Stimulated activated CD4-positive, alpha-beta T cell treated with anti-CD3 and anti-CD28 coated beads, Interleukin-15, amount 100 ng/mL, for 1 hour (primary cell): Measurements from ENCODE around the gene SNX13.
A peak's percentile ranks its signal among the peaks of the same experiment; 100 is the strongest.

Source experiments
- DNase-seq, 2 donors: peaks; one replicate each; pipeline ENCODE4 v3.0.0-alpha.2; 2020; ENCODE audit warnings: low read depth in 1 of 2, low spot score in 1 of 2

Gene SNX13

GRCh38 chr7:17782216-17782549 is 158.1 kb downstream of the SNX13 start:
- DNase-seq = no peak

GRCh38 chr7:17781491-17782215 is 158.6 kb downstream of the SNX13 start:
- DNase-seq = no peak

- DNase-seq = no peak
Measured at GRCh38 chr7:17779381-17779780, 160.9 kb downstream of the SNX13 start.

GRCh38 chr7:17774716-17775288 is 165.5 kb downstream of the SNX13 start:
- no peak for DNase-seq

GRCh38 chr7:17774248-17774647 is 166.0 kb downstream of the SNX13 start:
- DNase-seq = no peak

- DNase-seq = no peak
Measured at GRCh38 chr7:17773289-17773626, 167.0 kb downstream of the SNX13 start.

- no peak for DNase-seq
Measured at GRCh38 chr7:17772581-17773288, 167.6 kb downstream of the SNX13 start.

- no peak for DNase-seq
Measured at GRCh38 chr7:17771901-17772408, 168.3 kb downstream of the SNX13 start.

GRCh38 chr7:17770710-17771375 is 169.5 kb downstream of the SNX13 start:
- no peak for DNase-seq

GRCh38 chr7:17769918-17770317 is 170.4 kb downstream of the SNX13 start:
- peak in 1 of 2 donors; percentile 8 for DNase-seq

GRCh38 chr7:17758008-17758407 is 182.3 kb downstream of the SNX13 start:
- DNase-seq = no peak

- no peak for DNase-seq
Measured at GRCh38 chr7:17746020-17746530, 194.2 kb downstream of the SNX13 start.

GRCh38 chr7:17745610-17746009 is 194.7 kb downstream of the SNX13 start:
- no peak for DNase-seq

GRCh38 chr7:17743316-17743715 is 197.0 kb downstream of the SNX13 start:
- DNase-seq = no peak

- DNase-seq = no peak
Measured at GRCh38 chr7:17741426-17741825, 198.9 kb downstream of the SNX13 start.
